CD14-positive monocyte (primary cell): ENCODE measurements around the gene C1QTNF6. TPM values are rescaled to one million over a fixed set of nuclear protein-coding genes. Genes with fewer than 3 reads are reported as not detected.

Source experiments
- DNase-seq, 3 donors: peaks; one replicate each; pipeline ENCODE4 v3.0.0-alpha.2; 2011 to 2022
- H2AFZ ChIP-seq: 2 replicates; pipeline ENCODE4 v1.6.0; 2012; ENCODE audit warnings: mild to moderate bottlenecking, low read depth, low read length, inconsistent platforms; ENCODE audit not compliant: insufficient read depth, poor library complexity, severe bottlenecking
- H3K27ac ChIP-seq, 2 donors: 1 replicate in 1 of 2; 2 replicates in 1 of 2; pipeline ENCODE4 v1.5.1; 2012 to 2013; ENCODE audit warnings: low read length in 2 of 2, control low read depth in 1 of 2, inconsistent platforms in 1 of 2, low read depth in 1 of 2, mild to moderate bottlenecking in 1 of 2
- H3K27me3 ChIP-seq, 2 donors: one replicate each; pipeline versions ENCODE4 v1.6.0 to v1.6.1; 2011 to 2013; ENCODE audit warnings: low read length in 2 of 2; ENCODE audit not compliant: control insufficient read depth in 2 of 2, insufficient read depth in 2 of 2
- H3K36me3 ChIP-seq, 2 donors: replicated peaks in 1 of 2; 1 replicate in 1 of 2; 2 replicates in 1 of 2; pipeline versions ENCODE4 v1.5.1 to v1.6.1; 2012 to 2013; ENCODE audit warnings: low read length in 2 of 2, control low read depth in 1 of 2, inconsistent platforms in 1 of 2, mild to moderate bottlenecking in 1 of 2; ENCODE audit not compliant: insufficient read depth in 2 of 2, control insufficient read depth in 1 of 2
- H3K4me1 ChIP-seq, 2 donors: 1 replicate in 1 of 2; 2 replicates in 1 of 2; pipeline versions ENCODE4 v1.5.1 to v1.6.1; 2012 to 2013; ENCODE audit warnings: low read length in 2 of 2, control low read depth in 1 of 2, inconsistent platforms in 1 of 2, mild to moderate bottlenecking in 1 of 2, moderate library complexity in 1 of 2; ENCODE audit not compliant: insufficient read depth in 2 of 2, control insufficient read depth in 1 of 2
- H3K4me2 ChIP-seq: replicated peaks from 2 replicates; pipeline ENCODE3; 2012; ENCODE audit warnings: low read length, moderate library complexity, mild to moderate bottlenecking; ENCODE audit not compliant: poor library complexity, severe bottlenecking; ENCODE audit errors: extremely low read depth
- H3K4me3 ChIP-seq, 3 experiments: fragments of 200-600 bp in 1 of 3; sonication (generic) in 1 of 3; replicated peaks in 1 of 3; 1 replicate in 2 of 3; 2 replicates in 1 of 3; pipeline ENCODE4 v1.5.1; 2011 to 2013; ENCODE audit warnings: low read length in 3 of 3, mild to moderate bottlenecking in 3 of 3, control low read depth in 2 of 3, low read depth in 2 of 3, inconsistent platforms in 1 of 3, moderate library complexity in 1 of 3
- H3K79me2 ChIP-seq: 2 replicates; pipeline ENCODE4 v1.6.0; 2012; ENCODE audit warnings: mild to moderate bottlenecking, control low read depth, inconsistent platforms, low read length, moderate library complexity; ENCODE audit not compliant: insufficient read depth
- H3K9ac ChIP-seq: 2 replicates; pipeline ENCODE4 v1.6.0; 2017; ENCODE audit warnings: low read length, mild to moderate bottlenecking; ENCODE audit not compliant: insufficient read depth, poor library complexity, severe bottlenecking
- H3K9me3 ChIP-seq, 2 donors: replicated peaks in 1 of 2; 1 replicate in 1 of 2; 2 replicates in 1 of 2; pipeline versions ENCODE4 v1.5.1 to v1.6.1; 2012 to 2013; ENCODE audit warnings: low read length in 2 of 2, control low read depth in 1 of 2; ENCODE audit not compliant: control insufficient read depth in 1 of 2, insufficient read depth in 1 of 2
- H4K20me1 ChIP-seq: 2 replicates; pipeline ENCODE4 v1.6.0; 2012; ENCODE audit warnings: mild to moderate bottlenecking, low read length, control low read depth, moderate library complexity; ENCODE audit not compliant: insufficient read depth
- H3K27ac Mint-ChIP-seq, 7 donors: one replicate each; pipeline ENCODE4 v1.8.0; 2020; ENCODE audit warnings: mild to moderate bottlenecking in 7 of 7, mixed read lengths in 7 of 7, moderate library complexity in 6 of 7, inconsistent platforms in 2 of 7
- H3K27me3 Mint-ChIP-seq, 3 donors: one replicate each; pipeline ENCODE4 v1.8.0; 2021 to 2022; ENCODE audit warnings: low read depth in 3 of 3, mild to moderate bottlenecking in 3 of 3, mixed read lengths in 3 of 3, moderate library complexity in 3 of 3, inconsistent platforms in 1 of 3
- H3K36me3 Mint-ChIP-seq, 2 donors: one replicate each; pipeline ENCODE4 v1.8.0; 2020; ENCODE audit warnings: mixed read lengths in 2 of 2, inconsistent platforms in 1 of 2, mild to moderate bottlenecking in 1 of 2
- H3K4me1 Mint-ChIP-seq: one replicate; pipeline ENCODE4 v1.8.0; 2020; ENCODE audit warnings: mild to moderate bottlenecking, mixed read lengths
- H3K4me3 Mint-ChIP-seq, 2 donors: one replicate each; pipeline ENCODE4 v1.8.0; 2020; ENCODE audit warnings: mild to moderate bottlenecking in 2 of 2, mixed read lengths in 2 of 2, moderate library complexity in 1 of 2
- H3K9me3 Mint-ChIP-seq, 7 donors: one replicate each; pipeline ENCODE4 v1.8.0; 2020 to 2022; ENCODE audit warnings: mixed read lengths in 7 of 7, mild to moderate bottlenecking in 6 of 7, moderate library complexity in 6 of 7, inconsistent platforms in 2 of 7
- WGBS: methylation state at CpG from one replicate; pipeline ENCODE4 v1.1.5; 2013; ENCODE audit warnings: missing lambda C conversion rate; ENCODE audit not compliant: insufficient coverage; 5-methylcytosine and 5-hydroxymethylcytosine counted together
- intact Hi-C, 2 donors: fragments of 100-400 bp; cut with micrococcal nuclease; formaldehyde crosslinking; loops; one replicate each; pipeline versions ENCODE4 v1.15.0 to v1.15.1; 2023
- polyA plus RNA-seq, 3 donors: library from polyadenylated mRNA; depleted of rRNA in 1 of 3; unstranded in 2 of 3; stranded (reverse) in 1 of 3; fragments of 300-500 nt in 2 of 3; fragments of >200 nt in 1 of 3; fragmentation: Illumina TruSeq in 2 of 3; gene quantifications; 1 replicate in 2 of 3; 2 replicates in 1 of 3; pipeline ENCODE4 v1.2.3, GENCODE V29; 2012 to 2021
- TF ChIP-seq, protein P1 (sequence below): fragments of 200-600 bp; IDR thresholded peaks from one replicate; pipeline ENCODE4 v1.8.0; 2022; ENCODE audit warnings: antibody characterized with exemption, mild to moderate bottlenecking

The C1QTNF6 gene
- polyA plus RNA-seq, 3 donors: 0.14 to 2.3 (median 0.24) TPM

DNA sequence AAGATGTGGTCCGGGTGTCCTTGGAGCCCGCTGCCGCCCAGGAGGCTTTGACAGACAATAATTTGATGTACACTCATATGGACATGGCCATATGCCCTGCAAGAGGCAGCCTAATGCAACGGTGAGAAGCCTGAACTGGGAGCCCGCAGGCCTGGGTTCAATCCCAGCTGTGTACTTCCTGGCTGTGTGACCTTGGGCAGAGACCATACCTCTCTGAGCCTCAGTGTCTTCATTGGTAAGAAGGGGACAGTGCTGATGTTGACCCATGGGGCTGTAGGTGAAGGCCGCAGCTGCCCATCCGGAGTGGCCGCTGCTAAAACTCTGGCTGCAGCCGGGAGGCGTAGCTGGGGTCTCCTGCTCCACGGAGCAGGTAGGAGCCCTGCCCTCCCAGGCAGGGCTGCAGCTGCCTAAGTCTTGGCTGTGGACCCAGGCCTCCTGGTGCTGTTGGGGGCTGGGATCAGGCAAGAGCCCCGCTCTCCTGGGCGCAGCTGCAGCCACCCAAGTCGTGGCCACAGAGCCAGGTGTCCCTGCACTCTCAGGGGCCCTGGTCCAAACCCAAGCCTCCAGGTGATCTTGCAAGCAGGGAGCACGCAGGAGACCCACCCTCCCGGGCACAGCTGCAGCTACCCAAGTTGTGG is 47.2 kb downstream of the C1QTNF6 start:
- DNase-seq: no peak
- Histone ChIP-seq H4K20me1 (no peaks in the 10 kb centered on the region), H3K4me3 (no peak overlapping the region), H3K4me1 (no peaks in the 10 kb centered on the region), H3K4me2 (no peak overlapping the region), H3K79me2 (no peaks in the 10 kb centered on the region), H2AFZ (no peak overlapping the region), H3K27ac (no peak overlapping the region), H3K36me3 (no peaks in the 10 kb centered on the region), H3K9me3 (no peaks in the 10 kb centered on the region), H3K9ac (no peak overlapping the region), H3K27me3 (no peaks in the 10 kb centered on the region)
- Mint-ChIP-seq H3K4me3 (no peak overlapping the region), H3K36me3 (no peaks in the 10 kb centered on the region), H3K4me1 (no peaks in the 10 kb centered on the region), H3K27ac (no peak overlapping the region), H3K9me3 (peaks cover 0 to 1% (median 0%) of the 10 kb centered on the region in 7 donors), H3K27me3 (peaks cover 5 to 10% (median 5%) of the 10 kb centered on the region in 3 donors)
- TF ChIP-seq, protein P1, sequence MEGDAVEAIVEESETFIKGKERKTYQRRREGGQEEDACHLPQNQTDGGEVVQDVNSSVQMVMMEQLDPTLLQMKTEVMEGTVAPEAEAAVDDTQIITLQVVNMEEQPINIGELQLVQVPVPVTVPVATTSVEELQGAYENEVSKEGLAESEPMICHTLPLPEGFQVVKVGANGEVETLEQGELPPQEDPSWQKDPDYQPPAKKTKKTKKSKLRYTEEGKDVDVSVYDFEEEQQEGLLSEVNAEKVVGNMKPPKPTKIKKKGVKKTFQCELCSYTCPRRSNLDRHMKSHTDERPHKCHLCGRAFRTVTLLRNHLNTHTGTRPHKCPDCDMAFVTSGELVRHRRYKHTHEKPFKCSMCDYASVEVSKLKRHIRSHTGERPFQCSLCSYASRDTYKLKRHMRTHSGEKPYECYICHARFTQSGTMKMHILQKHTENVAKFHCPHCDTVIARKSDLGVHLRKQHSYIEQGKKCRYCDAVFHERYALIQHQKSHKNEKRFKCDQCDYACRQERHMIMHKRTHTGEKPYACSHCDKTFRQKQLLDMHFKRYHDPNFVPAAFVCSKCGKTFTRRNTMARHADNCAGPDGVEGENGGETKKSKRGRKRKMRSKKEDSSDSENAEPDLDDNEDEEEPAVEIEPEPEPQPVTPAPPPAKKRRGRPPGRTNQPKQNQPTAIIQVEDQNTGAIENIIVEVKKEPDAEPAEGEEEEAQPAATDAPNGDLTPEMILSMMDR: no peak
- 92% methylated on average over 15 of the region's 16 CpGs for WGBS
- intact Hi-C loops: no loop called here

DNA sequence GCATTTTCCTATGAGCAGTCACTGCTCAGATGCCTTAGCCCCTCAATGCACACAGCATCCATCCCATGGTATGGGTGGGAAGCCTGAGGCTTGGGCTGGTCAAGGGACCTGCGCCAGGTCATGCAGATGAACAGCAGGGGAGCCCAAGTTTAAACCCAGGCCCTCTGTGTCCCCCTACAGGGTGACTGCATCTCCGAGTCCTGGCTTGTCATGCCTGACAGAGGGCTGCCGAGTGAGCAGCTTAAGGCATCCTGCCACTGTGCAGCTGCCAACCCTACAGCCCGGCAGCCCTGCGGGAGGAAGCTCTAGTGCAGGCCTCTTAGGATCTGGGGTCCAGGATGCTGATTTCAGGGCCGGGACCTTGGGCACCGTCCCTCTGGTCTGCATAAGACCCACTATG is 48.3 kb downstream of the C1QTNF6 start:
- H3K4me1 Mint-ChIP-seq: no peaks in the 10 kb centered on the region
- TF ChIP-seq, protein P1: no peak
- no peak overlapping the region for H3K9ac ChIP-seq
- H3K9me3 Mint-ChIP-seq: peaks cover 0 to 1% (median 0%) of the 10 kb centered on the region in 7 donors
- H3K4me1 ChIP-seq: no peaks in the 10 kb centered on the region
- H2AFZ ChIP-seq: no peak overlapping the region
- H3K27me3 ChIP-seq: no peaks in the 10 kb centered on the region
- H4K20me1 ChIP-seq: no peaks in the 10 kb centered on the region
- H3K27ac ChIP-seq: no peak overlapping the region
- no peak overlapping the region for H3K27ac Mint-ChIP-seq
- no peaks in the 10 kb centered on the region for H3K9me3 ChIP-seq
- H3K4me2 ChIP-seq: no peak overlapping the region
- H3K36me3 ChIP-seq: no peaks in the 10 kb centered on the region
- WGBS: 83% methylated on average over 6 of the region's 7 CpGs
- H3K36me3 Mint-ChIP-seq: no peaks in the 10 kb centered on the region
- DNase-seq: no peak
- no peak overlapping the region for H3K4me3 ChIP-seq
- H3K27me3 Mint-ChIP-seq: peaks cover 1 to 9% (median 1%) of the 10 kb centered on the region in 3 donors
- no peaks in the 10 kb centered on the region for H3K79me2 ChIP-seq
- H3K4me3 Mint-ChIP-seq: no peak overlapping the region
- intact Hi-C loops: no loop called here
